ENCODE results near the gene ANKS1B. TPM values are rescaled to one million over a fixed set of nuclear protein-coding genes. Genes with fewer than 3 reads are reported as not detected.
"Not testable (repeated sequence)": the region's sequence is repeated elsewhere in the genome, so short reads cannot be mapped to it uniquely, and the experiment has no call there.

Gene ANKS1B
- total and polyA plus RNA-seq, 7 donors, result 0.46 to 7.4 (median 3.6) TPM

DNA sequence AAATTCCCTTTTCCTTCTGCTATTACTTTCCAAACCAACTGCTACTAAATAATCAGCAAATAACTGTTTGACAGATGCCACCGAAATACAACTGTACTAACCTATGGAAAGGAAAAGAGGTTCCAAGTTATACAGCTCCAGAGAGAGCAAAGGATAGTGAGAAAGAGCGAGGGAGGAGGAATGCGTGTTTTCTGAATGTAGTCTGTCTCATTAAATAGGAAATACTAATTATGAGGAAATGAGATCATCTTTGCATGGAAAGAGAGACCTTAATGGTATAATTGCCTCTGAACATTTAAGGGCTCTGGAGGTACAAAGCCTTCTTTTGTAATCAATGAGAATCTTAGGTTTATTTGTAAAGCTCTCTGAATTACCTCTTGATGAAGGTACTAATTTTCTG, 1144.4 kb downstream of the ANKS1B start:
- ATAC-seq, result no peak
- H3K4me3 ChIP-seq, result no peak overlapping the region
- no peaks in the 10 kb centered on the region for H3K36me3 ChIP-seq (ENCODE audit: insufficient read depth in 1 of 2, low read depth in 1 of 2)
- H3K27me3 ChIP-seq (ENCODE audit: insufficient read depth in 3 of 3, low read length in 2 of 3), result peaks cover 0 to under 1% (median 0%) of the 10 kb centered on the region in 3 donors
- H3K4me1 ChIP-seq, result no peaks in the 10 kb centered on the region
- DNase-seq, result no peak
- H3K9me3 ChIP-seq, result no peaks in the 10 kb centered on the region
- TF ChIP-seq, protein P1, sequence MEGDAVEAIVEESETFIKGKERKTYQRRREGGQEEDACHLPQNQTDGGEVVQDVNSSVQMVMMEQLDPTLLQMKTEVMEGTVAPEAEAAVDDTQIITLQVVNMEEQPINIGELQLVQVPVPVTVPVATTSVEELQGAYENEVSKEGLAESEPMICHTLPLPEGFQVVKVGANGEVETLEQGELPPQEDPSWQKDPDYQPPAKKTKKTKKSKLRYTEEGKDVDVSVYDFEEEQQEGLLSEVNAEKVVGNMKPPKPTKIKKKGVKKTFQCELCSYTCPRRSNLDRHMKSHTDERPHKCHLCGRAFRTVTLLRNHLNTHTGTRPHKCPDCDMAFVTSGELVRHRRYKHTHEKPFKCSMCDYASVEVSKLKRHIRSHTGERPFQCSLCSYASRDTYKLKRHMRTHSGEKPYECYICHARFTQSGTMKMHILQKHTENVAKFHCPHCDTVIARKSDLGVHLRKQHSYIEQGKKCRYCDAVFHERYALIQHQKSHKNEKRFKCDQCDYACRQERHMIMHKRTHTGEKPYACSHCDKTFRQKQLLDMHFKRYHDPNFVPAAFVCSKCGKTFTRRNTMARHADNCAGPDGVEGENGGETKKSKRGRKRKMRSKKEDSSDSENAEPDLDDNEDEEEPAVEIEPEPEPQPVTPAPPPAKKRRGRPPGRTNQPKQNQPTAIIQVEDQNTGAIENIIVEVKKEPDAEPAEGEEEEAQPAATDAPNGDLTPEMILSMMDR (IDR thresholded peaks at IDR 0.05), result no peak
- intact Hi-C loops (cut with DNase I), result no loop called here
- no peak overlapping the region for H3K27ac ChIP-seq
- WGBS, 3 donors, result 80 to 82% (median 81%) methylated on average over 3 of the region's 3 CpGs

DNA sequence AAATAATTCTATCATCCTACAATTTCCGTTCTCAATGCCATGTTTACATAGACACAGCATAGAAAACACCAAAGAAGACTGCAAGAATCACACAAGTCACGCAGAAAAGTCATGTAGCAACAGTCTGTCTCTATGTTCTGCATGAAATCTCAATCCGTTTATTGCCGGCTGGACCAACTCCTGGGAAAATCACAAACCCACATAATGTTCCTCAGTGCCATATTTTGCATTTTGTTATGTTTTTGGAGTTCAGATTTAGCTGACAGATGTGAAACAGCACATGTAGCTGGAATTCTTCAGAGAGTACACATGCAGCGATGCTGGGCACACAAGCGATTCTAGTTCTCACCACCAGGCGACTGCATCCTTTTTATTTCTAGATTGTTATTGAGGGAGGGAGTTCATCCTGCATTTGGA, 1146.5 kb downstream of the ANKS1B start:
- Histone ChIP-seq H3K27me3 (ENCODE audit: insufficient read depth in 3 of 3, low read length in 2 of 3) (peaks cover 0 to 3% (median 0%) of the 10 kb centered on the region in 3 donors), H3K27ac (no peak overlapping the region), H3K36me3 (ENCODE audit: insufficient read depth in 1 of 2, low read depth in 1 of 2) (no peaks in the 10 kb centered on the region), H3K4me1 (no peaks in the 10 kb centered on the region), H3K4me3 (no peak overlapping the region), H3K9me3 (no peaks in the 10 kb centered on the region)
- no peak for DNase-seq
- TF ChIP-seq, protein P1 (IDR thresholded peaks at IDR 0.05), result no peak
- WGBS, 3 donors, result 24 to 40% (median 35%) methylated on average over 7 of the region's 7 CpGs
- intact Hi-C loops (cut with DNase I), result no loop called here
- ATAC-seq, result no peak

DNA sequence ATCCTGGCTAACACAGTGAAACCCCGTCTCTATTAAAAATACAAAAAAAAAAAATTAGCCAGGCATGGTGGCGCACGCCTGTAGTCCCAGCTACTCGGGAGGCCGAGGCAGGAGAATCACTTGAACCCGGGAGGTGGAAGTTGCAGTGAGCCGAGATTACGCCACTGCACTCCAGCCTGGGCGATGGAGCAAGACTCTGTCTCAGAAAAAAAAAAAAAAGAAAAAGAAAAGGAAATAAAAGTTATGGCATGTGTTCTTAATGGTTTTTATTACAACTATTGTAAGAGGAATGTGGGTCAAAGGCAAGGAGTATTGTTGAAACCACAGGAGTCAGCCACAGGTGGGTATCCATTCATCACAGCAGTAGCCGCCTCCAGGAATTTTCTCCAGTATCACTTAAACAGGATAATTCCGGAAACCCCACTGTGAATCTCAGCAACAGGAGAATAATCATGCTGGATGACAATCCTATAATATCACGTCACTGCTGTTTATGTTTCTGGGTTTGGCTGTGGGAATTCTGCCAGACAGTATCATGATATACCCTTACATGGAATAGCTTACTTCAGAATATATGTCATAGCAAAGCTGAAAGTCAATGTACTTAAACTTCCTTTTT, 1147.5 kb downstream of the ANKS1B start:
- ATAC-seq; H3K27me3 ChIP-seq (ENCODE audit: insufficient read depth in 3 of 3, low read length in 2 of 3); DNase-seq; H3K27ac ChIP-seq; intact Hi-C loops (cut with DNase I); H3K4me1 ChIP-seq; H3K9me3 ChIP-seq; H3K36me3 ChIP-seq (ENCODE audit: insufficient read depth in 1 of 2, low read depth in 1 of 2); H3K4me3 ChIP-seq: not testable (repeated sequence)
- 87 to 90% (median 87%) methylated on average over 11 to 12 of the region's 12 CpGs for WGBS, 3 donors

DNA sequence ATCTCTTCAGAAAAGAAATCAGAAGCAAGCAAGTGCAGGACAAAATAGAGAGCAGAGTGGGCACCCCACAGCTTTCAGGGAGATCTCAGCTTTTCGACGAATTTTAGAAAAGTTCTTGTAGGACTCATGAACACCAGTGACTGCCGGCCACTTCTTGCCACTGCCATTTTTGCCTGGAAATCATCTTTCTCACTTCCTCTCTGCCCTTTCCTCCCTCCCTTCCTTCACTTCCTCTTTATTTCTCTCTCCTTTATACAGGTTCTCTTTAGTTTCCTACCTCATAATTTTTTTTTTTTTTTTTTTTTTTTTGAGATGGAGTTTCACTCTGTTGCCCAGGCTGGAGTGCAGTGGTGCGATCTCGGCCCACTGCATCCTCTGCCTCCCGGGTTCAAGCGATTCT, 1154.1 kb downstream of the ANKS1B start:
- Histone ChIP-seq H3K9me3 (no peaks in the 10 kb centered on the region), H3K4me1 (no peaks in the 10 kb centered on the region), H3K27ac (no peak overlapping the region), H3K27me3 (ENCODE audit: insufficient read depth in 3 of 3, low read length in 2 of 3) (peaks cover 0 to 3% (median 0%) of the 10 kb centered on the region in 3 donors), H3K4me3 (no peak overlapping the region), H3K36me3 (ENCODE audit: insufficient read depth in 1 of 2, low read depth in 1 of 2) (no peaks in the 10 kb centered on the region)
- WGBS, 3 donors, result 83 to 90% (median 88%) methylated on average over 7 of the region's 7 CpGs
- intact Hi-C loops (cut with DNase I), result no loop called here
- DNase-seq (no peak), ATAC-seq (no peak)
- TF ChIP-seq, protein P1 (IDR thresholded peaks at IDR 0.05), result no peak

DNA sequence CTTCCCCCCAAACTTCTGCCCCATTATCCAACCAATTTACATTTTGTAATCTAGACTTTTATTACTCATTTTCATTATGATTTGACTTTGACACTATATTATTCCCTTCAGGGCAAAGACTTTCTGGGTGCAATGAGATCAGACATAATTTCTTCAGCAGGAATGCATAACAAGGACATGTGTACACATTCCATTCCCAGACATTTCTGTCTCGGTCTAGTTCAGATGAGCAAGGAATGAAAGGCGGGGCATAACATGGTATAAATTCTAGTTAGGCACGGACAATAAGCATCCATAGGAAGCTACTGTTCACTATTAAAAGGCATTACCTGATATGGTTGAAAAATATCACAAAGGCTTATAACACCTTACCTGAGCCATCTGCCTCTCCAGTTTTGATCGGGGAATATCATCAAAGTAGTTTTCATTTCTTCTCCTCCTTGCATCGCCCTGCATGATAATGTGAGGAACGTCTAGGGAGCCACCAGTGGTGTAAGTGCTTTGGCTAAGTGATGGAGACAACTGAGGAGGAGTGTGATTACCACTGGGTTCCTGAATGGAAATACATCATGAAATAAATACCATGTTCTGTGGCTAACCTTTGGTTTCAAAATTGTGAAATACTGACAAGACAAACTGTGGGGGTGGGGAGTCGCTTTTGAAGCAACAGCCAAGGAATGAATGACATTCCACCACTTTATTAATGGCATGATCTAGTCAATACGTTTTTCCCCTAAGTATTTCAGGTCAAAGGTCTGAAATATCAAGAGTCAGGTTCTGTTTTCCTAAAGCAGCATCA, 1155.7 kb downstream of the ANKS1B start:
- Histone ChIP-seq H3K27me3 (ENCODE audit: insufficient read depth in 3 of 3, low read length in 2 of 3) (no peaks in the 10 kb centered on the region), H3K36me3 (ENCODE audit: insufficient read depth in 1 of 2, low read depth in 1 of 2) (no peaks in the 10 kb centered on the region), H3K4me1 (peaks cover 2% of the 10 kb centered on the region), H3K27ac (no peak overlapping the region), H3K4me3 (no peak overlapping the region), H3K9me3 (no peaks in the 10 kb centered on the region)
- no peak for DNase-seq
- intact Hi-C loops (cut with DNase I), result no loop called here
- WGBS, 3 donors, result 71 to 76% (median 73%) methylated on average over 8 of the region's 8 CpGs
- no peak for ATAC-seq
- TF ChIP-seq, protein P1 (IDR thresholded peaks at IDR 0.05), result no peak
